ENCODE data around the gene IL1R2. TPM values are rescaled to one million over a fixed set of nuclear protein-coding genes. Genes with fewer than 3 reads are reported as not detected.

Gene IL1R2
- total and polyA plus RNA-seq, 2 of the 13 experiments (the other 11 are each of a cell fraction or from before 2014, with no cell fraction given) = 3.6 to 7.3 TPM

DNA sequence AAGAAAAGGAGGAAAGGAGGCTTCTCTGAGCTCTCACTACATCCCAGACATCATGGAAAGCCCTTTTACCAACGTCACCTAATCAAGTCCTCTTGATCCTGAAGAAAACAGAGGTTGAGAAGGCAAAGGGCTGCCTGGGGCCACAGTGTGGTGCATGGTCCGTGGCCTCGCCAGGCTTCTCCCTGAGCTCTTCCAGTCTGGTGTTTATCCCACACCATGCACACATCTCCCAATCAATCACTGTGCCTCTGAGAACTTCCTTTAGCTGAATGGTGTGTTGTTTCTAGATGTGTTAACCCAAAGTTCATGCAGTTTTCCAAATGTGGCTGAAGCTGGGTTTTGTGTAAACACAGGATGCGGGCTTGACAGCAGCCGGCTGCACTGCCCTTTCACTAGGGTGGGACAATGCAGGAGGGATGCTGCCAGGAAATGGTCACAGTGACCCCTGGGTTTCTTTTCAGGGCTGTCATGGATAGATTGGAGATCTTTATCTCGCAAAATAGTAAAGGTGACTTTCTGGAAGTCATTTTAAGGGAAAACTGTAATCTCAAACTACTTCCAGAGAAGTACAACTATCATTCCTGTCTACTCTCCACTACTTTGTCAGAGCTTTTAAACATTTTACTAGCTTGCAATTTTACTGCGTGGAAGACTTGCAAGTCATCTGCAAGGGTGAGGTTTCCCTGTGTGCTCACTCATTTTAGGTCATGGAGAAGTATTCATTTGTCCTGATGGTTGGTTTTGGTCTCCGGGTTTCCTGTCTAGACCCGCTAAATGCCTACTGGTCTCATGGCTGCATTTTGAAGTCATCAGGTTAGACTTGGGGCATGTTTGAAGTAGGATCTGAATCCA is 54.6 kb downstream of the IL1R2 start (continued):
- TF ChIP-seq ZNF768 (CRISPR knock-in tag; IDR thresholded peaks at IDR 0.05) (no peak), LBX2 (CRISPR knock-in tag; IDR thresholded peaks at IDR 0.05; ENCODE audit: borderline replicate concordance) (peak; percentile 43; the same call in 1 of the 2 replicates), ZNF770 (CRISPR knock-in tag; IDR thresholded peaks at IDR 0.05) (no peak), NFKBIZ (CRISPR knock-in tag; IDR thresholded peaks at IDR 0.05) (peak; percentile 98), CREM (IDR thresholded peaks at IDR 0.05) (peak; percentile 94), CREM (CRISPR knock-in tag; IDR thresholded peaks at IDR 0.05) (no peak), RERE (CRISPR knock-in tag; IDR thresholded peaks at IDR 0.05; ENCODE audit: low read depth) (peak; percentile 93), ZNF382 (CRISPR knock-in tag; IDR thresholded peaks at IDR 0.05; ENCODE audit: borderline replicate concordance) (no peak), PRMT3 (CRISPR knock-in tag; IDR thresholded peaks at IDR 0.05; ENCODE audit: borderline replicate concordance, low read depth) (peak; percentile 85; the same call in 1 of the 2 replicates), TGIF2 (CRISPR knock-in tag; IDR thresholded peaks at IDR 0.05) (peak; percentile 95; the same call in 1 of the 2 replicates), IKZF1 (IDR thresholded peaks at IDR 0.05) (no peak), LCORL (IDR thresholded peaks at IDR 0.05) (peak; percentile 77; the same call in 1 of the 2 replicates), LCORL (CRISPR knock-in tag; IDR thresholded peaks at IDR 0.05) (peak; percentile 100), DMTF1 (CRISPR knock-in tag; IDR thresholded peaks at IDR 0.05) (no peak), CHCHD3 (CRISPR knock-in tag; IDR thresholded peaks at IDR 0.05) (no peak)
- TF ChIP-seq, protein P1, sequence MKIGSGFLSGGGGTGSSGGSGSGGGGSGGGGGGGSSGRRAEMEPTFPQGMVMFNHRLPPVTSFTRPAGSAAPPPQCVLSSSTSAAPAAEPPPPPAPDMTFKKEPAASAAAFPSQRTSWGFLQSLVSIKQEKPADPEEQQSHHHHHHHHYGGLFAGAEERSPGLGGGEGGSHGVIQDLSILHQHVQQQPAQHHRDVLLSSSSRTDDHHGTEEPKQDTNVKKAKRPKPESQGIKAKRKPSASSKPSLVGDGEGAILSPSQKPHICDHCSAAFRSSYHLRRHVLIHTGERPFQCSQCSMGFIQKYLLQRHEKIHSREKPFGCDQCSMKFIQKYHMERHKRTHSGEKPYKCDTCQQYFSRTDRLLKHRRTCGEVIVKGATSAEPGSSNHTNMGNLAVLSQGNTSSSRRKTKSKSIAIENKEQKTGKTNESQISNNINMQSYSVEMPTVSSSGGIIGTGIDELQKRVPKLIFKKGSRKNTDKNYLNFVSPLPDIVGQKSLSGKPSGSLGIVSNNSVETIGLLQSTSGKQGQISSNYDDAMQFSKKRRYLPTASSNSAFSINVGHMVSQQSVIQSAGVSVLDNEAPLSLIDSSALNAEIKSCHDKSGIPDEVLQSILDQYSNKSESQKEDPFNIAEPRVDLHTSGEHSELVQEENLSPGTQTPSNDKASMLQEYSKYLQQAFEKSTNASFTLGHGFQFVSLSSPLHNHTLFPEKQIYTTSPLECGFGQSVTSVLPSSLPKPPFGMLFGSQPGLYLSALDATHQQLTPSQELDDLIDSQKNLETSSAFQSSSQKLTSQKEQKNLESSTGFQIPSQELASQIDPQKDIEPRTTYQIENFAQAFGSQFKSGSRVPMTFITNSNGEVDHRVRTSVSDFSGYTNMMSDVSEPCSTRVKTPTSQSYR (CRISPR knock-in tag; IDR thresholded peaks at IDR 0.05; ENCODE audit: borderline replicate concordance) = peak; percentile 81; the same call in 1 of the 2 replicates
